ENCODE data around the gene CYB5RL. TPM values are rescaled to one million over a fixed set of nuclear protein-coding genes. Genes with fewer than 3 reads are reported as not detected.
"Not testable (repeated sequence)": the region's sequence is repeated elsewhere in the genome, so short reads cannot be mapped to it uniquely, and the experiment has no call there.

Gene CYB5RL
- total RNA-seq, 1 donor from 2014 or later: 9.0 TPM

DNA sequence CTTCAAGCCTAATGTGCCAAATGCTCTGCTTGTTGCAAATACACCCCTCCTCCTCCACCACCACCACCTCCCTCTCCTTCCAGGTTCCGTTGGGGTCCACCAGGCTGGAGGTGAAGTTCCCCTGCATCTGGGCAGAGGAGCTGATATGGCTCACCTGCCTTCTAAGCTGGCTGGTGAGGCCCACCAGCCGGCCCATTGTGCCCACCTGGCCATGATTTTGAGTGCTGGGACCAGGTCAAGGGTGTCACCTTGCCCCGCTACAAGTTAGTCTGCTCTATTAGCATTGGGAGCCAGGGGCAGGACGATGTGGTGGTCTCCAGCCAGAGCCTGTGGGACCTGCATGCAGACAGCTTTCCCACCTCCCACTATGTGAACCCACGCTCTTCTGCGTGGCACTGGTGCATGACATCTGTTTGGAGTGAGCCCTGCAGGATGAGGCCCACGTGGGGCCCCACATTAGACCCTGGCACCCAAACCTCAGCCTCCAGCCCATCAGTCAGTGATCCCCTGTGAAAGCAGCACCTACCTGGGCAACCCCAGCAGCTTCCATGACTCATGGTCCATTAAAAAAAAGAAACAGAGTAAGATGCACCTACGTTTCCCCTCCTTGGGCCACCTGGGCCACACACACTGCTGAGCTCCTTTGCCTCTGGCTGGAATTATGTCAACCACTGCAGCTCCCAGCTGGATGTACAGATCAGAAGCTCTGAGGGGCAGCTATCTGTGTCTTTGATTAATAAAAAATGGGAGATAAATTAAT, 31.4 kb downstream of the CYB5RL start:
- intact Hi-C loops (cut with DNase I): no loop called here
- DNase-seq: no peak
- H3K27me3 ChIP-seq (ENCODE audit: low read depth): no peaks in the 10 kb centered on the region

DNA sequence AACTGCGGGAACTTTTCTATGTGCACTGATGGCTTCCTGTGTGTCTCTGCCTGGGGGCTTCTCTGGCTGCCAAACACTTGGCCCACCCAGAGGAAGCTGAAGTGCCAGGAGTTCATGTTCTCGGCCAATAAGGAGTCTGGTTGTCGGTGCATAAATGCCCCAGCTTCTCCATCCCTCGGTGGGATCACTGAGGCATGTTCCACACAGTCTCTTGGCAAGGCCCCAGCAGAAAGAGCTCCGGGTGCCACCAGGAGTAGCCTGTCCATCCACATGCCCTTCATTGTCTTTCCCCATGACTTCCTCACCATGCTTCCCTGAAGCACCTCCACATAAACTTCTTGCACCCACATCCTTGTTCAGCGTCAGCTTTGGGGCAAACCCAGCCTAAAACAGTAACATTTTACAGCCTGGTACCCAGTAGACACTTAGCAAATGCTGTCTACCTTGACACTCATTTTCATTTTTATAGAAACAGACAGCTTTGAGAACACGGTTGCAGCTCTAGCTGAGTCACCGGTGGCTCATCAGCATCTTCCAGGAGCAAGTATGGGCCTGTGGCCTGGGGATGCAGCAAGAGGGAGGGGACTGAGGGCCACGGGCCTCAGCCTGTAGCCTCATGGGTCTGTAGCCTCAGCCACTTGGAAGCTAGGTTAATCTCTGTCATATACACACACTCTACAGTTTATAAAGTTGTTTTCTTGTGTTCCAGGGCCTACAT, 32.2 kb downstream of the CYB5RL start:
- ATAC-seq: no peak
- TF ChIP-seq, protein P1, sequence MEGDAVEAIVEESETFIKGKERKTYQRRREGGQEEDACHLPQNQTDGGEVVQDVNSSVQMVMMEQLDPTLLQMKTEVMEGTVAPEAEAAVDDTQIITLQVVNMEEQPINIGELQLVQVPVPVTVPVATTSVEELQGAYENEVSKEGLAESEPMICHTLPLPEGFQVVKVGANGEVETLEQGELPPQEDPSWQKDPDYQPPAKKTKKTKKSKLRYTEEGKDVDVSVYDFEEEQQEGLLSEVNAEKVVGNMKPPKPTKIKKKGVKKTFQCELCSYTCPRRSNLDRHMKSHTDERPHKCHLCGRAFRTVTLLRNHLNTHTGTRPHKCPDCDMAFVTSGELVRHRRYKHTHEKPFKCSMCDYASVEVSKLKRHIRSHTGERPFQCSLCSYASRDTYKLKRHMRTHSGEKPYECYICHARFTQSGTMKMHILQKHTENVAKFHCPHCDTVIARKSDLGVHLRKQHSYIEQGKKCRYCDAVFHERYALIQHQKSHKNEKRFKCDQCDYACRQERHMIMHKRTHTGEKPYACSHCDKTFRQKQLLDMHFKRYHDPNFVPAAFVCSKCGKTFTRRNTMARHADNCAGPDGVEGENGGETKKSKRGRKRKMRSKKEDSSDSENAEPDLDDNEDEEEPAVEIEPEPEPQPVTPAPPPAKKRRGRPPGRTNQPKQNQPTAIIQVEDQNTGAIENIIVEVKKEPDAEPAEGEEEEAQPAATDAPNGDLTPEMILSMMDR (IDR thresholded peaks at IDR 0.05): no peak
- H3K4me3 ChIP-seq: no peak overlapping the region
- no peaks in the 10 kb centered on the region for H3K4me1 ChIP-seq
- DNase-seq: no peak
- H3K36me3 ChIP-seq: no peaks in the 10 kb centered on the region
- no peak overlapping the region for H3K27ac ChIP-seq
- intact Hi-C loops (cut with DNase I): no loop called here
- no peaks in the 10 kb centered on the region for H3K27me3 ChIP-seq (ENCODE audit: low read depth)
- no peaks in the 10 kb centered on the region for H3K9me3 ChIP-seq

More for the DNA sequence above, 31.4 kb downstream of the CYB5RL start:
- H3K27ac ChIP-seq: no peak overlapping the region
- no peaks in the 10 kb centered on the region for H3K36me3 ChIP-seq
- no peaks in the 10 kb centered on the region for H3K9me3 ChIP-seq
- TF ChIP-seq, protein P1 (IDR thresholded peaks at IDR 0.05): no peak
- ATAC-seq: no peak
- no peak overlapping the region for H3K4me3 ChIP-seq
- no peaks in the 10 kb centered on the region for H3K4me1 ChIP-seq

DNA sequence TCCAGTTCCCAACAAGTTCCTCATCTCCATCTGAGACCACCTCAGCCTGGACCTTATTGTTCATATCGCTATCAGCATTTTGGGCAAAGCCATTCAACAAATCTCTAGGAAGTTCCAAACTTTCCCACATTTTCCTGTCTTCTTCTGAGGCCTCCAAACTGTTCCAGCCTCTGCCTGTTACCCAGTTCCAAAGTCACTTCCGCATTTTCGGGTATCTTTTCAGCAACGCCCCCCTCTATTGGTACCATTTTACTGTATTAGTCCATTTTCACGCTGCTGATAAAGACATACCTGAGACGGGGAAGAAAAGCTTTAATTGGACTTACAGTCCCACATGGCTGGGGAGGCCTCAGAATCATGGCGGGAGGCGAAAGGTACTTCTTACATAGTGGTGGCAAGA, 33.5 kb downstream of the CYB5RL start:
- H3K27me3 ChIP-seq (ENCODE audit: low read depth); H3K9me3 ChIP-seq; H3K4me3 ChIP-seq; H3K27ac ChIP-seq; DNase-seq; intact Hi-C loops (cut with DNase I); H3K36me3 ChIP-seq; ATAC-seq; H3K4me1 ChIP-seq: not testable (repeated sequence)

GRCh38 chr1:54165146-54165545, 34.7 kb downstream of the CYB5RL start:
- TF ChIP-seq, protein P1 (IDR thresholded peaks at IDR 0.05): no peak
- intact Hi-C loops (cut with DNase I): no loop called here
- no peak overlapping the region for H3K27ac ChIP-seq
- H3K4me3 ChIP-seq: no peak overlapping the region
- no peaks in the 10 kb centered on the region for H3K27me3 ChIP-seq (ENCODE audit: low read depth)
- no peaks in the 10 kb centered on the region for H3K36me3 ChIP-seq
- no peaks in the 10 kb centered on the region for H3K4me1 ChIP-seq
- ATAC-seq (no peak), DNase-seq (no peak)
- H3K9me3 ChIP-seq: no peaks in the 10 kb centered on the region

DNA sequence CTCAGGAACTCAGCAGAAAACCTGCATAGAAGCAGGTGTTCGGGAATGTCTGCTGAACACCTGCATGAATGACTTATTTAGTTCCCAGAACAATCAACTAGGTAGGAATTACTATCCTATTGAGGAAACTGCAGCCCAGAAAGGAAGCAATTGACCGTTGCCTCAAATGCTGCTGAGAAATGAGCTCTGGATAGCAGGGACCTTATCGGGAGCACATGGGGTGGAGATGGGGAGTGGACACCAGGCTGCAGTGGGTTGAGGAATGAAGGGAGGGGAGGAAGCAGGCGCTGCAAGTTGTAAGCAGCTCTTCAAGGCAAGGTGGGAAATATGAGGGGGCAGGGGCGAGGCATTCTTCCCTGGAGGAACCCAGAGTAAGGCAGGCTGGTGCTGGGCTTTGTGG, 36.3 kb downstream of the CYB5RL start:
- Histone ChIP-seq H3K4me1 (no peaks in the 10 kb centered on the region), H3K36me3 (no peaks in the 10 kb centered on the region), H3K27ac (no peak overlapping the region), H3K27me3 (ENCODE audit: low read depth) (no peaks in the 10 kb centered on the region), H3K9me3 (no peaks in the 10 kb centered on the region), H3K4me3 (no peak overlapping the region)
- DNase-seq: no peak
- TF ChIP-seq, protein P1 (IDR thresholded peaks at IDR 0.05): no peak
- no peak for ATAC-seq
- intact Hi-C loops (cut with DNase I): no loop called here

GRCh38 chr1:54163051-54163450, 36.8 kb downstream of the CYB5RL start:
- TF ChIP-seq, protein P1 (IDR thresholded peaks at IDR 0.05): no peak
- ATAC-seq: no peak
- no peaks in the 10 kb centered on the region for H3K27me3 ChIP-seq (ENCODE audit: low read depth)
- no peaks in the 10 kb centered on the region for H3K36me3 ChIP-seq
- H3K4me1 ChIP-seq: no peaks in the 10 kb centered on the region
- intact Hi-C loops (cut with DNase I): no loop called here
- no peak for DNase-seq
- H3K4me3 ChIP-seq: no peak overlapping the region
- no peaks in the 10 kb centered on the region for H3K9me3 ChIP-seq
- H3K27ac ChIP-seq: no peak overlapping the region

All from lower lobe of right lung (tissue), 2 donors.